Frontal cortex (tissue), 4 donors: ENCODE data around the gene NYNRIN. TPM values are rescaled to one million over a fixed set of nuclear protein-coding genes. Genes with fewer than 3 reads are reported as not detected.

Experiments used
- DNase-seq, 2 donors: peaks; one replicate each; pipeline ENCODE4 v3.0.0; 2012; ENCODE audit warnings: low spot score in 2 of 2
- FAIRE-seq: peaks from 2 replicates; lab custom pipeline; 2012; peaks lifted over from hg19 to GRCh38; lab: Jason Lieb, UNC
- total RNA-seq: library from RNA; depleted of rRNA; stranded (reverse); fragments of >200 nt; gene quantifications from one replicate; pipeline ENCODE4 v1.2.3, GENCODE V29; 2014
- donor health status: control.
- donor health status: control.
- donor health status: control.

NYNRIN gene
- total RNA-seq, 1 donor from 2014 or later, result 9.8 TPM

DNA sequence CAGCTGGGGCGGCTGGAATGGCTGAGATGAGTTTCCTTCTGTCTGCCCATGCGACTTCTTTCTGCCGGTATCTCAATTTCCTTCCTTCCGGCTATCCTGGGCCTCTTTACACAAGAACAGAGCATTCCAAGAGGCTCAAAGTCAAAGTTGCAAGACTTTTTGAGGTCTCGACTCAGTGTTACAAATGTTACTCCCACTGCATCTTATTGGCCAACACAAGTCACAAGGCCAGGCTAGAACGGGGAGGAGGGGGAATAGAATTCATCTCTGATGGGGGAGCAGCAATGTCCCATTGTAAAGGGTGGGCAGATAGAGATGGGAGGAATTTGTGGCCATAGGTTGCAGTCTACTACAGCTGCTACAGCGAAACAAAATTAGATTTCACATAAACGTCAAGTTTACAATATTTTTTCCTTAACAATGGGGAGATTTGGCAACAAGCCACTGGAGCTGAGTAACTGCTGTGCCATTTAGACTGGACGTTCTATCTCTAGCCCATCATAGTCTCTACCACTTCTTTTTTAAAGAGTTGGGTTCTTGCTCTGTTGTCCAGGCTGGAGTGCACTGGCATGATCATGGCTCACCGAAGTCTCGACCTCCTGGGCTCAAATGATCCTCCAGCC, 9.5 kb upstream of the NYNRIN start:
- no peak for FAIRE-seq
- DNase-seq, result no peak

DNA sequence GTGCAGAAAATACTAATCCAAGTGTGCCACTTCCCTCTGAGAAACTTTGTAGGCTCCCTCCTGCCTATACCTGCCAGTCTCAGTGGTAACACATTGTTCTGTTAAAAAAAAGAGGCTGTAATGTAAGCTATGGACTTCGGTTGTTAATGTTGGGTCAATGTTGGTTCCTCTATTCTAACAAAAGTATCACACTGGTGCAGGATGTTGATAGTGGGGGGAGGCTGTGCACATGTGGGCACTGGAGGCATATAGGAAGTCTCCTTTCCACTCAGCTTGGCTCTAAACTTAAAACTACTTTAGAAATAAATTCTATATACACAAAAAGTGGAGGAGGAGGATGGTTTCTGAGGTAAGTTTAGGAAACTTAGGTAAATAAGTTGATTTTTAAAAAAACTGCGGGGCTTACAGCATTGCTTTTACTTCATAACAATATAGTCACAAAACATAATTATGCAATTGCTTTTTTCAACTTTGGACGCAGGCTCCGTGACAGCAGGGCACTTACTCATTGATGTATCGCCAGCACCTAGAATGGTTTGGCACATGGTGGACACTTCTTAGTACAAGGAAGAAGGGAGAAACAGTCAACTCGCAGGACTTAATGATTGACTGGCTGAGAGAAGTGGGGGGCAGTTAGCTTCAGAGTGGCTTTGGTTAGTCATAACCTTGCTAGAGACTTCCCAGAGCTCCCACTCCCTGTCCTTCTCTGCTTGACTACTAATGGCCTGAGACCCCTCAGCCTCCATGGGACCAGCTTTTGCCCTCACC, 7.9 kb upstream of the NYNRIN start:
- DNase-seq (no peak), FAIRE-seq (no peak)

DNA sequence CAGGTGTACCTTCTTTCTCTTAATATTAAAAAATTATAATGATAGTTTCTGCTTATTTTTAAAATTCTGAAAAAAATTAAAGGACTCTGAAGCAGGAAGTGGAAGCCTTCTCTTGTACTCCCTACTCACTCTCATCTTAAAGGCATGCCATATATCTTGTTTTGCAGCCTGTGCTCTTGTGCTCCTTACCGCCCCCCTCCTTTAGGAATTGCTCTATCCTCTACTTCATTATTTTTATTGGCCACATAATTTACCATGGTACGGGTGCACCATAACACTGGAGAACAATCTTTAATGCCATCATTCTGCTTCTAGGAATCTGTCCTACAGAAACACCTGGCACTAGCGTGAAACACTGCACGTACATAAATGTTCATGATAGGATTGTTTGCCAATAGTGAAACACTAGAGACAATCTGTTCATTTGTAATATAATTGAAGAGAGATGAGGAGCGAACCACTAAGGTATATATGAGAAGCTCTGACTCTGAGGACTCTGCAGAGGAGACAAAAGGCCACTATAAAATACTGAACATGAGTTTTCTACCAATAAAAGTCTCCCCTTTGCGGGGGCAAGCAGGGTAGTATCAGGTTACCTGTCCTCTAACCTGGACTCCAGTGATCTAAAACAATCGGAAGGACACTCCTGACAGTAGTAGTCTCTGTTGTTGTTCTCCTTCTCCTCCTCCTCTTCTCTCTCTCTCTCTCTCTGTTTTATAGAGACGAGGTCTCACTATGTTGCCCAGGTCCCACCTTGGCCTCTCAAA, 6.3 kb upstream of the NYNRIN start:
- DNase-seq (no peak), FAIRE-seq (no peak)

DNA sequence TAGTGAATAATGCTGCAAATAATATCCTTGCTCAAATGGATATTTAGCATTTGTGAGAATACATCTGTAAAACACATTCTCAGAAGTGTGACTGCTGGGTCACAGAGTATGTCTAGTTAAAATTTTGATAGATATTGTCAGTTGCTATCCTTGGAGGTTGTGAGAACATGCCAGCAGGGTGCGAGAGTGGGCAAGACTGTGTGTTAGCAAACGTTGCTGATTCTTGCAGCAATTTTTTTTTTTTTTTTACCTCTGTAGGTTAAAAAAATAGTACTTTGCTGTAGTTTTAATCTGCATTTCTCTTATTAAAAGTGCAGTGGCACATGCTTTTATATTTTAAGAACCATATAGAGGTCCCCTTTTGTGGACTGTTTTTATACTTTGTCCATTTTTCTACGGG, 4.5 kb upstream of the NYNRIN start:
- FAIRE-seq, result no peak
- DNase-seq, result no peak

DNA sequence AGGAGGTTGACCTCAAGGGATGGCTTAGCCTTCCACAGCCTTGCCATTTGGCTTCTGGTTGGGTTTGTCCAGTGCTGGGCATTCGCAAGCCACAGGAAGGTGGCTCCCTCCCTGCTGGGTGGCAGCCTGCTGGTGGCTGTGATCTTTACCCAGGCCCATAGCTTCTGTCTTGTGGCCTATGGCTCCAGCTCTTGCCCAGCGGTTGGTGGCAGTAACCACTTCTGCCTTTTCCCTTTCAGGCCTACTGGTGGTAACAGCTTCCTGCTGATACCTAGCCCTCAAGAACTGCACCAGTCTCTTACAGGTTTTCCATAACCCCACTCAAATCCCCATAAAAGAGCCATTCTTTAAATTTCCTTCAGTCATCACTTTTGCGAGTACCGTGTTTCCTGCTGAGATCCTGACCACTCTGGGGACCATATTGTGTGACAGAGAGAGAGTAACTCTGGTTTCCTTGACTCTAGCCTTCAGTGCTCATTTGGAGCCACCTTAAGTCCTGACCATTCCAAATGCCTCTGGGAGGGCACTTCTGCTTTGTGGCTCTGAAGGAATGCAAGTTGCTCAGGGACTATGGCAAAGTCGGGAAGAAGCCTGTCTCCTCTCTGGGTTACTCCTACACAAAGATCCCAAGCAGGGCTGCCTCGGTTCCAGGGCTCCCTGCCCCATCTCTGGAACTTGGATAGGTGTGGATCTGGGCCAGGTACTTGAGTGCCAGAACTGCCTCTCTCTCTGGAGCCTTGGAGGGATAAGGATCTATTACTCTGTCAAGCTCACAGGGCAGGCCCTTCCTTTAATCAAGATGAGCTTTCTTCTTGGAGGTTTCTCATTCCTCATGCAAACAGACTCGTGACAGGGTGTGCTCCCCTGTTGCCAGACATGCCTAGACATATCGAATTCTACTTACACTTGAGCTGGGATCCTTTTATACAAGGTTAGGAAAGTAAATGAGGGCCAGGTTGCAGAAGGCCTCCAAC, 2.9 kb upstream of the NYNRIN start:
- FAIRE-seq (no peak), DNase-seq (no peak)

DNA sequence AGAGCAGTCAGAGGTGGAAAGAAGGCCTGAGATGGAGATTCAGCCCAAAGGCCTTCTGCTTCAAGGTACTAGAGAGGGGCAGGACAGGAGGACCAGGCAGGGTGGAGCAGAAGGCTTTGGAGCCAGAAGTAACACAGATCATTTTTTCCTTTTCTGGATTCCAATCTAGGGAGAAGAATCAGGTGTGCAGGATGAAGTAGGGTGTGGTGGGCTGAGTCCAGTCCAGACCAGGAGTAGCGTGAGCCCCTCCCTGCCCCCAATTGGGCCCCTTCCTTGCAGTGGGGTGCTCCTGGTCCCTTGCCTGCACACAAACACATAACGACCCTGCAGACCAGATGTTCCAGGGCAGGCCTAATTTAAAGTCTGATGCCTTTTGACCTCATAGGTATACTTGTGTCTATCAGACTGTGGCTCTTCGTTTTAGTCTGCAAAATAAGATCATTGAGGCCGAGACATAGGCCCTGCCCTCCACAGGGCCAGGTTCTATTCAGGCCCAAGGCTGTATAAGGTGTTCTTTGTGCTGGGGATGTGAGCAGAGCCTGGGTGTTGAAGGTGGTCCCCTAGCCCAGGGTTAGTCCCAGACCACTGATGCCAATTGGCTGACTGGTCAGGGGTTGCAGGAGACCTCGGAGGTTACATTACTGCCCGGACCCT, 1.0 kb upstream of the NYNRIN start:
- DNase-seq, result no peak
- no peak for FAIRE-seq

DNA sequence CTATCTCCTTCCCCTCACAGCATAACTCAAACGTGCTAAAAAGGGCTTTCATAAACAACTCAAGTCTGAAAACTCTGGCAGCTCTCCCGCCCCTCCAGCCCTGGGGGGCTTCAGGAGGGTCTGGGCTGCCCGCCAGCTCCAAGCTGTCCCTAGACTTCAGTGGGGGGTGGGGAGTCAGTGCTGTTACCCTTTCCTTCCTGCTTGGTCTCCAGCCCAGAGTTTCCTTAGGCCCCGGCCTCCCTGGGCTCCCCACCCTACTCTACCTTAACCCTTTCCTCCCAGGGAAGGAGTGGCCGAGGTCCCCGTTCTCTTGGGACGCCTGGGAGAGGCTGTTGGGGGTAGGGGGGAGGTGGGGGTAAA, 530 bp upstream of the NYNRIN start:
- no peak for FAIRE-seq
- no peak for DNase-seq

DNA sequence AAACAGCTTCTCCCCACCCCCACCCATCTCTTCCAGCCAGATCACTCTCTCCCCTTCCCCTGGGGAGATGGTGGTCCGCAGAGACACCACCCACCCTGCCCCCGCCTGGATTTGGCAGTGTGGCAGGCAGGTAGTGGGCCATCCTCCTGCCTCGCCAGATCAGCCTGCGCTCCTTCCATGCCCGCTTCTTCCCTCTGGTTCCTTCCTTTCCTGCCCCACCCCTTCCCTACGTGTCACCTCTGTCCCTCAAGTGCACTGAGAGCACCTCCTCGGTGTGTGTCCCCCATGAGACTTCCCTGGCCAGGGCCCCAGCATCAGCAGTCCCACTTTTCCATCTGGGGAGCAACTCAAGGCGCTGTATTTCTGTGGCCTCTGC, 632 bp downstream of the NYNRIN start:
- FAIRE-seq (no peak), DNase-seq (no peak)

DNA sequence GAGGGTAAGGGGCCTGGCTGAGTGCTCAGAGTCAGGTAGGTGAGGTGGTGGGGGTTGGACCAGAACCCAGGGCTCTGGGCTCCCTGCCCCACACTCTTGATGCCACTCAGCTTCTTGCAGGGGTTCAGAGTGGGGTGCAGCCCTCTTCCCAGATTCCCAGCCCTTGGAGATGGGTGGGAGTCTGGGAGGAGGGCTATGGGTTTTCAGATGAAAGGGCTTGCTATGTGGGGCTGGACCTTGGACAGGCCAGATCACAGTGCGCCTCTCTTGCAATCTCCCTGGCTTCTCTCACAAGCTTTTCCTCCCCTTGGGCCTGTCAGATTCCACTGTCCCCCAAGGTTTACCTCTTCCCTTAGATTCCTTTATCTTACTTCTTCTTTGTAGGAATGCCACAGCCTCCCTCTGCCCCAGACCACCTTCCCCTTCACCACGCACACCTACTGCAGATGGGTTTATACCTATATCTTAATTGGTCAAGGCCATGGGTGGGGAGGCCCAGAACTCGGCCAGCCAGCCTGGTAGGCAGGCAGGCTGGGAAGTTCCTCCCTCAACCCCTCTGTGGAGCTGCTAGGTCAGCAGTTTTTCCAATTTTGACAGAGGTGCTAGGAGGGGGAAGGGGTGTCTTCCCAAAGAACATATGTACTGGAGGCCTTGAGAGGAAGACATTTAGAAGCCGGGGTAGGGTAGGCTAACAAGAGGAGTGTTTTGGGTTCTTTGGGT, 1.4 kb downstream of the NYNRIN start:
- no peak for DNase-seq
- FAIRE-seq, result no peak

DNA sequence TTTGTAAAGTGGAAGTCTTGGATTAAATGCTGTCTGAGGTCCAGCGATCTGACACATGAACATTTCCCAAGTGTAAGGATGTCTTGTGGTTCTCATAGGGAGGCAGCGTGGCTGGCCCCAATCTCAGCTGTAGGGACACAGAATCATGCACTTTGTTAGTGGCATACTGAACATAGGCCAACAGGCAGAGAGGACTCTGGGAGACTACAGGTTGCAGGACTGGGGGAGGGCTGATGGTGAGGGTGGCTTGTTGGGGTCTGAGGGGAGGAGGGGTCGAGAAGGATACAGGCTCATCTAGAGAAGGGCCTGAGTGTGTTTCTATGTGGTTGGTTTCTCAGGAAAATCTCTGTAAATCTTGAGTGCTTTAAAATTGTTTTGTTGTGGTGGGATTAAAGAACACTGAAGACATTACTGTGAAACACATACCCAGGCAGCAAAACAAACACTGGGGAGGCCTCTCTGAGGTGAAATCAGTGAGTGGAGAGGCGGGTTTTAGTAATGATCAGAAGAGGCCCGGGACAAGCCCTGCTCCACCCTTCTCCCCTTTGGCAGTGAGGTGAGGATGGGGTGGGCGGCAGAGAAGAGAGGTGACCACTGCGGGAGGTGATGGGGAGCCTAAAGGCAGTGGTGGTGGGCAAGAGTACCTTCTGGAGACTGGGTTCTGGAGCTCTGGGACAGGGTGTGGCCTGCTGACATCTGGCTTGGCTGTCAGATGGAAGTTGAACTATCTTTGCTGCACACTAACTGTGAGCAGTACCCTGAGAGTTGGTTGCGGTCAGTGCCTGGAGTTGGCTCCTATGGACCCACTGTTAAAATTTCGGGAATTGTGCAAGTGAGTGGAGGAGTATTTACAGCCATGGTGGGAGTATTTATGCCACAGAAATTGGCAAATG, 3.3 kb downstream of the NYNRIN start:
- FAIRE-seq, result no peak
- no peak for DNase-seq

DNA sequence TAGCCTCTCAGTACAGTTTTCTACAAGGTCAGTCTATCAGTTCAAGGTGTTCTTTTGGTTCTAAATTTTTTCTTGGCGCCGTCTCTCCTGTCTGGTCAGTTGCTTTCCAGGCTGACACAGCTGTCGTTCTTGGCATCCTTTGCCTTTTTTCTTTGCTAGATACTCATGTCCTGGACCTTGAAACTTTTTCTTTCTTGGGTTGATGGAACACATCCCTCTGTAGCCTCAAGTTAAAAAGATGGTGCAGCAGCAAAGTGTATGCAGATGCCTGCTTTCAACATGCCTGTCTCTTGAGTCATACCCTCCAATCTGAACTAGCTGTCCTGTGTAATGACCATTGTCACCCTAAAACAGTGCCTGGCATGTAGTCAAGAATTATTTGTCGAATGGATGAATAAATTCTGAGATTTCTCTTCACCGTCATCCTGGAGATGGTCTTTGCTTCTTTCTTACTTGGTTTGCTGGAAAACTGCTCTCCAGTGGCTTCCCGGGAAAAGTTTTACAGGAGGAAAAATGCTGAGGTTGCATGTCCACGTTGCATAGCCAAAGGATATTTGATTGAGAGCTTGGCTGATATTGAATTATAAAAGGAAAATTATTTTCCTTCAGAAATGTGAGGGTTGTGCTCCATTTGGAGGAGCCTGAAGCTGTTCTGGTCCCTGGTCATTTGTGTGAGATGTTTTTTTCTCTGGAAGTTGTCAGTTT, 4.6 kb downstream of the NYNRIN start:
- FAIRE-seq, result no peak
- no peak for DNase-seq

DNA sequence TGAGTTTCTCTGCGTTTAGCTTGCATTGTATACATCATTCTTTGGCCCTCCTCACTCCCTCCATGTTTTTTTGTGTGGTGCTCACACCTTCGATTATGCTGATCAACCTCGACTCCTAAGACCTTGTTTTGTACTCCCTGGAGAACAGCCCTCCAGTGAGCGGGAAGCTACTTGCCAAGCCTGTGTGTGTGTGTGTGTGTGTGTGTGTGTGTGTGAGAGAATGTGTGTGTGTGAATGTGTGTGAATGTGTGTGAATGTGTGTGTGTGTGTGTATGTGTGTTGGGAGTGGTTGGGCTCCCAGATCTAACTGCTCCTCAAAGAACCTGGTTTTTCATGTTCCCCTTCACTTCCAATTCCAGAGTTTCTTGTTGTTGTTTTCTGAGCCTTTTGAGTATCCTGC, 6.0 kb downstream of the NYNRIN start:
- DNase-seq (no peak), FAIRE-seq (no peak)

DNA sequence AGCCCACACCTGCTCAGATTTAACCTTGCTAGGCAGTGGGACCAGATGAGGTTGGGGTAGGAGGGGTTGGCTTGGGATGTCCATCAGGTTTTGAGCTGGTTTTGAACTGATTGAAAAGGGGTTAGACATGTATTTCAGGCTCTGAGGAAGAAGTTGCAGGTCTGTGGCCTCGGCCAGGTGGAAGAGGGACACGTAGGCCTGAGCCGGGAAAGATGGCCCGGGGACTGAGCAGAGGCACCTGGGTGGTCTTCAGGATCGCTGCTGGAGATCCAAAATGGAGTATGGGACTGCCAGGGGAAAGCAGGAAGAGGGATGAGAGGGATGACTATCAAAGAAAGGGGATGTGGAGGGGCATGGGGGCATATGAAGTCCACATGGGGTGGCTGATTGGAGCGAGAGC, 7.6 kb downstream of the NYNRIN start:
- DNase-seq (no peak), FAIRE-seq (no peak)

DNA sequence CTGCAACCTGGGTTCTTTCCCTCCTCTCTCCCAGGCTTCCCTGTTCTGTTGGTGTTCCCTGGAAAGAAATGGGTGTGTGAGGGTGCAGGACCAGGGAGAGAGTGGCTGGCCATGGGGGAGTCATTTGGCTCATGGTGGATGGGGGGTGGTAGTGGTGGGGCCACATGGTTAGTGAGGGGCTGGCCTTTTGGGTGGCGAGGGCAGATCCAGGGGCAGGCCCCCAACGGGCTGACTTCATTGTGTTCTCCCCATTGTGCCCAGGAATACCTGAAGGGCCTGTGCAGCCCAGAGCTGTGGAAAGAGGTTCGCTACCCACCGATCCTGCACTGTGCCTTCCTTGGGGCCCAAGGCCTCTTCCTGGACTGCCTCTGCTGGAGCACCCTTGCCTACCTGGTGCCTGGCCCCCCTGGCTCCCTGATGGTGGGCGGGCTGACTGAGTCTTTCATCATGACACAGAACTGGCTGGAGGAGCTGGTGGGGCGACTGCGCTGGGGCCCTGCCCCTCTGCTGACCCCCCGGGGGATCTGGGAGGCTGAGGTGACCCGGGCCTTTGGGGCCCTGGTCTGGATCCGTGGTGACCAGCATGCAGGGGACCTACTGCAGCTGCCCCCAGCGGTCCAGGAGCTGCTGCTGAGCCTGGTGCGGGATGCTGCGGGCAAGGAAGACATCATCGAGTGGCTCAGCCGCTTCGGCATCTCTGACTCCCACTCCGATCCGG, 9.0 kb downstream of the NYNRIN start:
- FAIRE-seq (no peak), DNase-seq (no peak)

DNA sequence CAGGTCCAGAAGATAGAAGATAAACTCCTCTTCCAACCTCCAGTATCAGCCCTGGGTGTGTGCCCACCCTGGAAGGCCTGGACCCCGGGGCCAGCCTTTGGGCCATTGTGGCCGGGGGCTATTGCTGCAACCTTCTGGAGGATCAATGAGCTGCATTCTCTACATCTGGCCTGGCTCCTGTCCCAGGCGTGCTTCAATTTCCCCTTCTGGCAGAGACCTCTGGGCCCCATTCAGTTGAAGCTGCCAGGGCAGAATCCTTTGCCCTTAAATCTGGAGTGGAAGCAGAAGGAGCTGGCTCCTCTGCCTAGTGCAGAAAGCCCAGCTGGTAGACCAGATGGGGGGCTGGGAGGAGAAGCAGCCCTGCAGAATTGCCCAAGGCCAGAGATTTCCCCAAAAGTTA, 10.0 kb downstream of the NYNRIN start:
- DNase-seq (no peak), FAIRE-seq (no peak)

DNA sequence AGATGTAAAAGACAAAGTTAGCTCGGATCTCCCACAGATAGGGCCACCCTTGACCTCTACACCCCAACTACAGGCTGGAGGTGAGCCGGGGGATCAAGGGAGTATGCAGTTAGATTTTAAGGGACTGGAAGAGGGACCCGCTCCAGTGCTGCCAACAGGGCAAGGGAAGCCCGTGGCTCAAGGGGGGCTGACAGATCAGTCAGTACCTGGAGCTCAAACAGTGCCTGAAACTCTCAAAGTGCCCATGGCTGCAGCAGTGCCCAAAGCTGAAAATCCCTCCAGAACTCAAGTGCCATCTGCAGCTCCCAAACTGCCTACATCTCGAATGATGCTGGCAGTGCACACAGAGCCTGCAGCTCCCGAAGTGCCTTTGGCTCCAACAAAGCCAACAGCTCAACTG, 10.4 kb downstream of the NYNRIN start:
- no peak for DNase-seq
- FAIRE-seq, result no peak

DNA sequence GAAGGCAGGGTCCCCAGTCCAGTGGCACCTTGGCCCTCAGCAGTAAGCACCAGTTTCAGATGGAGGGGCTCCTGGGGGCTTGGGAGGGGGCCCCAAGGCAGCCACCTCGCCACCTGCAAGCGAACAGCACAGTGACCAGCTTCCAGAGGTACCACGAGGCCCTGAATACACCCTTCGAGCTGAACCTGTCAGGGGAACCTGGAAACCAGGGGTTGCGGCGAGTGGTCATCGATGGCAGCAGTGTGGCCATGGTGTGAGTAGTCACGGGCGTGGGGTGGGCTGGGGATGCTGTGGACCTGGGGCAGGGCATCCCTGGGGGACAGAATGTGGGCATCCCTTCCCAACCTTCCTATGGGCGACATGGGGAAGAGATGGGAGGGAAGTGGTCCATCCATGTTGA, 11.2 kb downstream of the NYNRIN start:
- DNase-seq (no peak), FAIRE-seq (no peak)
